A549 (cell line): ENCODE data around the gene GTF3A. TPM values are rescaled to one million over a fixed set of nuclear protein-coding genes. Genes with fewer than 3 reads are reported as not detected.

Experiments used
- ATAC-seq, 2 experiments: fragments of 200-7000 bp in 1 of 2; fragments of >200 bp in 1 of 2; cut with Nextera tagmentation in 1 of 2; cut with Tn5 transposase in 1 of 2; 3 replicates each; pipeline versions ENCODE4 v1.8.0 to v1.9.1; 2018 to 2020; ENCODE audit warnings: mild to moderate bottlenecking in 1 of 2, moderate library complexity in 1 of 2
- CTCF ChIA-PET: fragments of 300-600 bp; sonication (Branson Sonifier 250); formaldehyde crosslinking; extraction: SDS; loops from one replicate; lab custom pipeline; 2021; ENCODE audit warnings: antibody characterized with exemption, inconsistent platforms; lab: Yijun Ruan, JAX
- POLR2A ChIA-PET: fragments of 350-600 bp; formaldehyde crosslinking; extraction: SDS; loops from one replicate; lab custom pipeline; 2021; ENCODE audit warnings: antibody characterized with exemption, inconsistent platforms; lab: Yijun Ruan, JAX
- DNase-seq, 2 experiments: peaks; one replicate each; pipeline versions ENCODE4 v3.0.0 to v3.0.0-alpha.2; 2011 to 2016; ENCODE audit warnings: low read depth in 1 of 2, low spot score in 1 of 2
- FAIRE-seq: peaks from 2 replicates; lab custom pipeline; 2011; peaks lifted over from hg19 to GRCh38; lab: Jason Lieb, UNC
- H3K27ac ChIP-seq, 2 experiments: fragments of >200 bp; sonication (Bioruptor Twin); formaldehyde crosslinking; 3 replicates each; pipeline ENCODE4 v1.5.1; 2016 to 2017
- H3K4me1 ChIP-seq: fragments of >200 bp; sonication (Bioruptor Twin); formaldehyde crosslinking; 3 replicates; pipeline ENCODE4 v1.6.1; 2016
- H3K4me2 ChIP-seq: fragments of >200 bp; sonication (Bioruptor Twin); formaldehyde crosslinking; 3 replicates; pipeline ENCODE4 v1.6.1; 2016
- H3K4me3 ChIP-seq: fragments of >200 bp; sonication (Bioruptor Twin); formaldehyde crosslinking; 3 replicates; pipeline ENCODE4 v1.5.1; 2016
- H3K9me3 ChIP-seq: fragments of >200 bp; sonication (Bioruptor Twin); formaldehyde crosslinking; 3 replicates; pipeline ENCODE4 v1.6.1; 2016
- ATOH8 ChIP-seq: fragments of 250-450 bp; sonication (Bioruptor Pico); IDR thresholded peaks from 2 replicates; pipeline ENCODE4 v1.5.0; 2020; ENCODE audit warnings: low read depth, mild to moderate bottlenecking, moderate library complexity
- BHLHE40 ChIP-seq: IDR thresholded peaks from 2 replicates; pipeline ENCODE4 v1.6.1; 2012; ENCODE audit warnings: low read depth, low read length, inconsistent platforms
- CTCF ChIP-seq: fragments of >200 bp; sonication (Bioruptor Twin); formaldehyde crosslinking; IDR thresholded peaks from 3 replicates; pipeline ENCODE4 v1.5.1; 2016
- EHF ChIP-seq: fragments of 250-450 bp; sonication (Bioruptor Pico); IDR thresholded peaks from 2 replicates; pipeline ENCODE4 v1.5.0; 2020; ENCODE audit warnings: mild to moderate bottlenecking
- FOSL2 ChIP-seq, 2 experiments: fragments of 450-650 bp in 1 of 2; fragments of >200 bp in 1 of 2; sonication (Bioruptor Twin) in 1 of 2; formaldehyde crosslinking; IDR thresholded peaks; 2 replicates each; pipeline versions ENCODE4 v1.5.0 to v1.6.1; 2016 to 2020; ENCODE audit warnings: mild to moderate bottlenecking in 1 of 2, moderate library complexity in 1 of 2
- FOXS1 ChIP-seq: fragments of 250-450 bp; sonication (Bioruptor Pico); IDR thresholded peaks from 2 replicates; pipeline ENCODE4 v1.5.0; 2020; ENCODE audit warnings: mild to moderate bottlenecking, moderate library complexity
- HDAC2 ChIP-seq: fragments of 200-600 bp; sonication (generic); IDR thresholded peaks from 2 replicates; pipeline ENCODE4 v1.6.1; 2016
- HOXB13 ChIP-seq: fragments of 250-450 bp; sonication (Bioruptor Pico); IDR thresholded peaks from 2 replicates; pipeline ENCODE4 v1.5.0; 2020; ENCODE audit warnings: low read depth, mild to moderate bottlenecking, moderate library complexity
- KDM1A ChIP-seq: fragments of 200-600 bp; sonication (generic); IDR thresholded peaks from 2 replicates; pipeline ENCODE4 v1.6.1; 2016; ENCODE audit warnings: low read depth, mild to moderate bottlenecking
- MAFK ChIP-seq: fragments of 450-650 bp; IDR thresholded peaks from 2 replicates; pipeline ENCODE4 v1.6.1; 2014; ENCODE audit not compliant: partially characterized antibody
- PBX3 ChIP-seq: IDR thresholded peaks from 2 replicates; pipeline ENCODE4 v1.6.1; 2012
- POLR2A ChIP-seq: IDR thresholded peaks from 2 replicates; pipeline ENCODE4 v1.6.1; 2012; ENCODE audit warnings: mild to moderate bottlenecking, low read length
- POLR2AphosphoS2 ChIP-seq: conservative IDR thresholded peaks from 2 replicates; pipeline ENCODE4 v1.6.1; 2012; ENCODE audit warnings: low read length, improper control_type of control experiment, inconsistent platforms
- RAD21 ChIP-seq, 2 experiments: fragments of >200 bp in 1 of 2; sonication (Bioruptor Twin) in 1 of 2; formaldehyde crosslinking in 1 of 2; IDR thresholded peaks in 1 of 2; conservative IDR thresholded peaks in 1 of 2; 2 replicates in 1 of 2; 3 replicates in 1 of 2; pipeline ENCODE4 v1.6.1; 2012 to 2018; ENCODE audit warnings: inconsistent platforms in 1 of 2
- RARB ChIP-seq: fragments of 250-450 bp; sonication (Bioruptor Pico); IDR thresholded peaks from 2 replicates; pipeline ENCODE4 v1.8.0; 2021; ENCODE audit warnings: mild to moderate bottlenecking, moderate library complexity
- REST ChIP-seq: fragments of 200-600 bp; sonication (generic); IDR thresholded peaks from 2 replicates; pipeline ENCODE4 v1.6.1; 2016; ENCODE audit warnings: antibody characterized with exemption, mild to moderate bottlenecking, moderate library complexity
- ZNF302 ChIP-seq: fragments of 250-450 bp; sonication (Bioruptor Pico); IDR thresholded peaks from 2 replicates; pipeline ENCODE4 v1.9.0; 2021; ENCODE audit warnings: inconsistent platforms, mild to moderate bottlenecking, moderate library complexity
- WGBS: methylation state at CpG from one replicate; pipeline ENCODE4 v1.1.6; 2017; ENCODE audit errors: missing lambda C conversion rate; 5-methylcytosine and 5-hydroxymethylcytosine counted together
- polyA plus RNA-seq, 4 experiments: library from polyadenylated mRNA; depleted of rRNA in 3 of 4; stranded (reverse); fragments of >200 nt; fragmentation: RNase III in 1 of 4; extraction: RNeasy Plus Mini Kit Qiagen cat#74134 plus additional on column Dnase treatment in 1 of 4; gene quantifications; 2 replicates in 3 of 4; 3 replicates in 1 of 4; pipeline ENCODE4 v1.2.3, GENCODE V29; 2011 to 2017

GTF3A gene
- polyA plus RNA-seq, 2 of the 4 experiments (the other 2 are of a cell fraction), result 93.1 to 132 TPM

- Histone ChIP-seq H3K4me2 (peak overlapping the region; percentile 67), H3K27ac (peak overlapping the region; percentile 25 to 58; a peak in 3 of 6 replicates), H3K4me1 (peaks cover 11% of the 10 kb centered on the region), H3K4me3 (no peak overlapping the region), H3K9me3 (peaks cover 5% of the 10 kb centered on the region; the same call in 2 of the 3 replicates)
- FAIRE-seq (no peak), ATAC-seq (peak; percentile 96), DNase-seq (peak; percentile 45 to 52)
- 22% methylated on average over 10 of the region's 10 CpGs for WGBS
- no peak for TF ChIP-seq FOSL2 (IDR thresholded peaks at IDR 0.05)
- TF ChIP-seq FOSL2 (CRISPR knock-in tag; IDR thresholded peaks at IDR 0.05), result peak; percentile 38; the same call in 1 of the 2 replicates
- TF ChIP-seq HDAC2, result no peak
- POLR2A ChIA-PET, result interaction anchor here (0.6 to 2.4 kb wide), 3 partner anchors 26 to 143 kb away, joined by 3 to 6 read pairs (median 6); partner anchors contain the start of genes LNX2 and MTIF3
- CTCF ChIA-PET, result interaction anchor here (1.2 kb wide), 1 partner anchor 205 kb away, joined by 3 read pairs; no protein-coding TSS in a partner anchor
Measured at GRCh38 chr13:27476943-27477703, 52.7 kb downstream of the GTF3A start.

GRCh38 chr13:27481766-27482165 is 57.3 kb downstream of the GTF3A start:
- TF ChIP-seq BHLHE40, result no peak
- TF ChIP-seq RAD21 (conservative IDR thresholded peaks at IDR 0.05 in 1 of 2, IDR thresholded peaks at IDR 0.05 in 1 of 2), result peak in 1 of 2 experiments; percentile 25; a peak in 1 of 5 replicates
- Histone ChIP-seq H3K4me3 (no peak overlapping the region), H3K4me1 (peaks cover 9% of the 10 kb centered on the region), H3K9me3 (peaks cover 9% of the 10 kb centered on the region; the same call in 2 of the 3 replicates), H3K27ac (no peak overlapping the region), H3K4me2 (no peak overlapping the region)
- ChIA-PET CTCF (interaction anchor here (0.7 to 1.0 kb wide), 3 partner anchors 17 to 174 kb away, joined by 3 to 4 read pairs (median 3); no protein-coding TSS in a partner anchor), POLR2A (no interaction called here)
- ATAC-seq, result peak in 1 of 2 experiments; percentile 68; a peak in 3 of 6 replicates
- FAIRE-seq, result no peak
- WGBS, result 33% methylated on average over 11 of the region's 11 CpGs
- DNase-seq, result peak; percentile 19 to 51

GRCh38 chr13:27482983-27483382 is 58.6 kb downstream of the GTF3A start:
- H3K4me3 ChIP-seq, result no peak overlapping the region
- no peak for ATAC-seq
- FAIRE-seq, result no peak
- no peak overlapping the region for H3K4me2 ChIP-seq
- TF ChIP-seq FOXS1 (no peak), EHF (CRISPR knock-in tag) (no peak), MAFK (no peak), ATOH8 (CRISPR knock-in tag) (no peak), HDAC2 (no peak), CTCF (no peak), ZNF302 (no peak), KDM1A (no peak), HOXB13 (CRISPR knock-in tag) (no peak), POLR2AphosphoS2 (no peak), REST (no peak), RARB (CRISPR knock-in tag) (no peak), PBX3 (no peak), POLR2A (no peak)
- TF ChIP-seq, all 56 proteins: peak for 0
- ChIA-PET POLR2A (no interaction called here), CTCF (no interaction called here)
- no peak for DNase-seq
- Histone ChIP-seq H3K27ac (no peak overlapping the region), H3K9me3 (peaks cover 9% of the 10 kb centered on the region; the same call in 2 of the 3 replicates), H3K4me1 (no peaks in the 10 kb centered on the region)
- 65% methylated on average over 7 of the region's 7 CpGs for WGBS
